GM12891 (cell line): ENCODE data around the gene ADK.
"Not testable (repeated sequence)": the region's sequence is repeated elsewhere in the genome, so short reads cannot be mapped to it uniquely, and the experiment has no call there.

Source experiments
- PAX5 ChIP-seq: IDR thresholded peaks from 2 replicates; pipeline ENCODE4 v1.6.1; 2011; ENCODE audit warnings: low read length, moderate library complexity, mild to moderate bottlenecking; ENCODE audit not compliant: insufficient read depth, severe bottlenecking
- POLR2A ChIP-seq: IDR thresholded peaks from 2 replicates; pipeline ENCODE4 v1.6.1; 2011; ENCODE audit warnings: low read depth, low read length, control low read depth
- POLR2AphosphoS5 ChIP-seq: IDR thresholded peaks from 2 replicates; pipeline ENCODE4 v1.6.1; 2011; ENCODE audit warnings: low read depth, low read length, control low read depth
- POU2F2 ChIP-seq: IDR thresholded peaks from 2 replicates; pipeline ENCODE4 v1.6.1; 2011; ENCODE audit warnings: low read depth, mild to moderate bottlenecking, control low read depth, low read length, moderate library complexity
- SPI1 ChIP-seq: IDR thresholded peaks from 2 replicates; pipeline ENCODE4 v1.6.1; 2011; ENCODE audit warnings: low read depth, low read length, control low read depth
- TAF1 ChIP-seq: IDR thresholded peaks from 2 replicates; pipeline ENCODE4 v1.6.1; 2011; ENCODE audit warnings: low read depth, low read length, control low read depth

DNA sequence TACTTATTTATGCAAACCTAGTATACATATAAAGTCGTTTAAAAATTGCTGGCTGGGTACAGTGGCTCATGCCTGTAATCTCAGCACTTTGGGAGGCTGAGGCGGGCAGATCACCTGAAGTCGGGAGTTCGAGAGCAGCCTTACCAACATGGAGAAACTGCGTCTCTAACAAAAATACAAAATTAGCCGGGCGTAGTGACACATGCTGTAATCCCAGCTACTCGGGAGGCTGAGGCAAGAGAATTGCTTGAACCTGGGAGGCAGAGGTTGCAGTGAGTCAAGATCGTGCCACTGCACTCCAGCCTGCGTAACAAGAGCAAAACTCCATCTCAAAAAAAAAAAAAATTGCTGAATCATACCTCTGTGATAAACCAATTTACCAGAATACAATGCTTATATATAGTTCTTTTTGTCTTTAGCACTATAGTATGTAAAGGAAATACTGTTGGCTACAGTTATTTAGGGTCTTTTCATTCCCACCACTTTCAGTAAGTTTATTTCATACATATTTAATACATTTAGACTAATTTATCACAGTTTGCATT, 325.2 kb downstream of the ADK start:
- not testable (repeated sequence) for TF ChIP-seq POLR2AphosphoS5, POLR2A, TAF1, POU2F2, SPI1, PAX5
